Amygdala (tissue), 56 donors: ENCODE results near the gene LRP6.
"Not testable (repeated sequence)": the region's sequence is repeated elsewhere in the genome, so short reads cannot be mapped to it uniquely, and the experiment has no call there.

Source experiments
- DNase-seq, 56 donors: peaks; one replicate each; lab custom pipeline; 2025; lab: John Stamatoyannopoulos, UW

LRP6 gene

DNA sequence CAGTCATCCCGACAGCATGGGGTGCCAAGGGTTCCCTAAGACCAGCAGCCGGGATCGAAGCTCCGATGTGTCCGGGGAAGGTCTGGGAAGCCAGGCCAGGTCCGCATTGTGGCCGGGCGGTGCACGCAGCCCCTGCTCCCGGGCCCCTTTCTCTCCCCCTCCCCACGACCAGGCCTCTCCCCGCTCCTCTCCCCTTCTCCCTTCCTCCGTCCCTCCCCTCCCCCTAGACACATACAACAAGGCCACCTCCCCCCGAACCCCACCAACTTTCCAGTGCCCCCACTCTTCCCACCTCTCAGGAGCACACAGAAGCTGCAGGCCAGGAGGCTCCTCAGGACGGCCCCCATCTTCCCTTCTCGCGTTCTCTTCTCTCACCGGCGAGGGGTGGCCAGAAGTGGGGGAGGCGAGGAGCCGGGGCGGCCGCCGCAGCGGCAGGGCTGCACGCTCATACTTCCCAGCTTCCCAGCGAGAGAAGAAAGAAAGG, 413 bp downstream of the LRP6 start:
- peak in 21 of 56 donors; percentile 16 to 86 (median 49) for DNase-seq

DNA sequence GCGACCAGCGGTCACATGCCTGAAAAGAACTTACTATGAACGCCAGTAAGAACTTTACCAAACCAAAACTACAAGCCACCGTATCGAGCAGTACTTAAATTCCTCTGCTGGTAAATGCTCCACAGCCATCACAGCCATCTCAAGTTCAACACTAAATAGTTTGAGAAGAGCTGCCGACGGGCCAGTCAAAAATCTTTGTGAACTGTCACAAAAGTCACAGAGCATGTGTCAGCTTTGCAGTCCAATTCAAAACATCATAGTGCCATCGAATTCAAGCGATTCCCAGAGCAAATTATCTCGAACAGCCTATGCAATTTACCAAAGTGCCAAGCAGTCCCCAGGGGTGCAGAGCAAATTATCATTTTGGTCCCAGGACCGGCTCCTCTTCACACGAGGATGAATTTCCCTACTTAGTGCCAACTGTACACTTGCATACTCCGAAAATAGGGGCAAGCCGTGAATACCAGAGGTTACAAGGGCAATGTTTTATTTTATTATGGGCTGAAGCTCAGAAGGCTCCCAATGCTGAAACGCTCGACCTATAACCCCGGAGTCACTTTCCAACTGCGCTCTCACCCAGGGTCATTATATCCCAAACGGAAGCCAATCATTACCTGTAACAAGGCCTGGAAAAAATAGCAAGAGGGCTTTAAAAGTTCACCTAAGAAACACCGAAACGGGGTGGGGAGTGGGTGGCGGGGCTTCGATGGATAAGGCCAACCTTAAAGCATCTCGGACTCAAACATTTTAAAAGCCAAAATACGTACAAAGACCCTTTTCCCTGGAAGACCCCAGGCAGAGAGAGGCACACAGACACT, 1.1 kb downstream of the LRP6 start:
- DNase-seq: peak in 20 of 56 donors; percentile 1 to 74 (median 26)

- DNase-seq: no peak
These were observed 1.8 kb downstream of the LRP6 start for GRCh38 chr12:12265035-12265434.

DNA sequence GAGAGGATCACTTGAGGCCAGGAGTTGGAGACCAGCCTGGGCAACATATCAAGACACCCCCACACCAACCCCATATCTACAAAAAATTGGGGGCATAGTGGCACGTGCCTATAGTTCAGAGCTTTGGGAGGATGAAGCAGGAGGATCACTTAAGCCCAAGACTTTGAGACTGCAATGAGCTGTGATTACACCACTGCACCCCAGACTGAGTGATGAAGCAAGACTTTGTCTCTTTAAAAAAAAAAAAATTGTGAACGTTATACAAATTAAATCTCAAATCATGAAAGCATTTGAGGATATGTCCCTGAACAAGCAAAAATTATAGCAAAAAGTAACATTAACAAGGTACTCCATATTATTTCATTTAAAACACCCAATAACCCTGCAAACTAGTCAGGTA, 2.9 kb downstream of the LRP6 start:
- no peak for DNase-seq

GRCh38 chr12:12256291-12256757, 10.5 kb downstream of the LRP6 start:
- DNase-seq: not testable (repeated sequence)

DNA sequence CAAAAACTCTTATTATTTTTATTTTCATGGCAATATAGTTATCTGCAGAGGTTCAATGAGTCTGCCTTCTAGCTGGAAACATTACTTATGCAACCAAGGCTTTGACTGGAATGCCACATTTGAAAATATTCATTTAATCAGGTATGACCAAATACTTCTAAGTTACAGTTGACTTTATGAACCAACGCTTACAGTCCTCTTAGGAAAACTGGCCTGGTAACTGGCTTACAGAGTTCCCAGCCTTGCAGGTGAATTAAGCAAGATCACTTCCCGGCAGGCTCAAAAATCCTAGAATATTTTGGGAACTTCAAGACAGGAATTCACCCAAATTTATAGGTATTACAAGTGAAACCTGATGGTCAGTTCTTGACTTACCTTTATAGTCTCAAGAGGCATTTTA, 12.3 kb downstream of the LRP6 start:
- no peak for DNase-seq

DNA sequence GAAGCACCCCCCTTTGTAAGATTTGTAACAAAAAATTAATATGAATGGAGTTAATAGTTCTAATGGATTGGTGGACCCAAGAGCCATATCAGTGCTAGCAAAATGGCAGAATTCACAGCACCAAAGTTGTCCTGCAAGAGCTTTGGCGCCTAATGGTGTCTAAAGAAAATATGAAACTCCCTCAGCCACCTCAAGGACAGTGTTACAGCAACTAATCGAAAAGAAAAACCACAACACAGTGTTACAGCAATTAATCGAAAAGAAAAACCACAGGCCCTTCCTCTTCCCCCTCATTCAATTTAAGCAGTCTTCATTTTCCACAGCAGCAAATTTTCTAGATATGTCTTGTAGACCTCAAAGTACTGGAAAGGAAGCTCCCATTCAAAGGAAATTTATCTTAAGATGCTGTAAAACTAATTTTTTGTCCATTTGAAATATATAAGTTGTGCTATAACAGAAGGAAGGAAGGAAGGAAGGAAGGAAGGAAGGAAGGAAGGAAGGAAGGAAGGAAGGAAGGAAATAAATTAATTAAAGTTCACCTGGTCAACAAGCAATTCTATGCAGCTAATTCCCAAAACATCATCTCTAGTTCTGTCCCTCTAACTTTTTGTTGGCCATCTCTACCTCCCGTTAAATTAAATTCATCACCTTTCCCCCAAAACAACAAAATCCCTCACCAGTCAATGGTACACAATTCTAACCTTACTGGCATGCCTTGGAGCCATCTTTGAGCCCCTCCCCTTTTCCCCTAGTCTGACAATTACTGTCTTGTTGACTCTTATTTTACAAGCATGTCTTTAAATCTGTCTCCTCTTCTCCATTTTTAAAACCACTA, 17.4 kb downstream of the LRP6 start:
- DNase-seq: no peak

- no peak for DNase-seq
These were observed 19.3 kb downstream of the LRP6 start for GRCh38 chr12:12247584-12247983.

DNA sequence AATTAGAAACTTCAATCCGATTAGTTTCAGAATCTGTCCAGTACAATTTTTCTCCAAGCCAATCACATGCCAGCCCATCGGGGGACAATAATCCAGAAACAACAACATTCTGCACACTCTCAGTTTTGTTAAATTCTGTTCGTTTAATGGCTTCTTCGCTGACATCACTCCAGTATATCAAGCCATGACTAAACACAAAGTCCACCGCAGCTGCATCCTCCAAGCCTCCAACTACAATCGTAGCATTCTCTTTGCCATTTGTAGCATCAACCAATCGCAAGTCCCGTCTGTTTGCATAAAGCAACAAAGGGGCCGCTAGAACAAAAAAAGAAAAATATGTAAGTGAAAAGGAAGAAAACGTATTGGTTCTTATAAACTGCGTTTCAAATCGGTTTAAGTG, 22.5 kb downstream of the LRP6 start:
- peak in 38 of 56 donors; percentile 4 to 84 (median 42) for DNase-seq

GRCh38 chr12:12240662-12241340, 26.0 kb downstream of the LRP6 start:
- DNase-seq: peak in 17 of 56 donors; percentile 4 to 85 (median 33)

DNA sequence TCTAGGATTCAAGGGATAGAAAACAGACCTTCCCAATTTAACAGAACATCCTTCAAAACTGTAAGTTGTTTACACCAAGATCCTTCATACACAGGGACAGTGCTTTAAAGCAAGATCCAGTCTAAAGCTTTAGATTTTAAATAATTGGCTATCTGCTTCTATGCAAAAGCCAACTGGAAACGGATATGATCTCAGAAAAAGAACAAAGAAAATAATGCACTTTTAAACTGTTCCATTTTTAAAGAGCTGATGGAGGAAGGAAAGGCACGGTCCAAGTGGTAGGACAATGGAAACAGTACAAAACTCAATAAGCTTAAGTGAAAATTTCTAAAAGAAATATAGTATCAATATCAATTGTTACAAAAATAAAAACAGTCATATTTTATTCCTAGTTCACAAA, 27.7 kb downstream of the LRP6 start:
- no peak for DNase-seq

GRCh38 chr12:12238605-12239004, 28.2 kb downstream of the LRP6 start:
- no peak for DNase-seq

DNA sequence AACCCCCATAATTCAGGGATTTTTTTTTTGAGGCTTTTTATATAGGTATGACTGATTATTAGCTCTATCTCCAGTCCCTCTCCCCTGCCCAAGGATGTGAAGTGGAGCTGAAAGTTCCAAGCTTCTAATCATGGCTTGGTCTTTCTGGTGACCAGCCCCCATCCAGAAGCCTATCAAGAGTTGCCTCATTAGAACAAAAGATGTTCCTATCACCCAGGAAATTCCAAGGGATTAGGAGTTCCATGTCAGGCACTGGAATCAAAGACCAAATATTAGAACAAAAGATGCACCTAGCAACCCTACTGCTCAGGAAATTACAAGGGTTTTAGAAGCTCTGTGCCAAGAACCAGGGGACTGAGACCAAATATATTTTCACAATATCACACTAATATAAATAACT, 29.9 kb downstream of the LRP6 start:
- DNase-seq: no peak

DNA sequence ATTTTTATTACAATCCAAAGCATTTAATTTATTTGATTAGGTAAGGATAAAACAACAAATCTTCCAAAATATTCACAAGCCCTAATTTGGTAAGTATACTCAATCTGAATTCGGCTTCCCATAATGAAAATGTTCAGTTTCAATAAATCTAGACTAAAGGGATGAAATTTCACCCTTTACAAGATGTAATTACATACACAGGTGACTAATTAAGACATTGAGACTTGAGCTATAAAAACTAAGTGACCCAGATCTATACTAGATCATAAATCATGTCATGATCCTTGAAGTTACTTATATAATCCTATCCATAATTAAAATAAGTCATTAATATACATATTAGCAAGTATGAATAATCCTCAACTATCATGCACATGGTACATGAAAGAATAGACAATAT, 36.6 kb downstream of the LRP6 start:
- DNase-seq: no peak

DNA sequence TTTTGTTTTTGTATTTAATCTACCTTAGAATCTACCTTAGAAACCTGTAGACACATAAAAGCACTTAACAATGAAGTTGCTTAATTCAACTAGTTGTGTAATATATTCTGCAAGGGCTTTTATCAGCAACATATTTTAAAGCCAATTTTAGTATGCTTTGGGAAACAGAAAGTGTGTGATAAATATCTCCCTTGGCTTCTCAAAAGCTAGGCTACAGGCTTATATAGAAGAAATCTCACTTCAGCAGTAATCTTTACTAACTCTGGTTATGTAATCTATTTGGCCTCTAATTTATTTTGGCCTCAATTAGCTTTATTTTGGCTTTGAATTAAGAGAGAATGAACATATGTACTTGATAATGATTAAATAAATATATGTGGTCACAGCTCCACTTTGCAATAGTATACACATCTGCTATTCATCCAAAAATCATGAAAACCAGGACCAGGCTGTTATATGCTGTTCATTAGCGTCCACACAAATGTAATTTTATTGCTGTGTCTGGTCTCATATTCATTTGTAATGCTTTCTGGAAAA, 37.2 kb downstream of the LRP6 start:
- no peak for DNase-seq

GRCh38 chr12:12228402-12228801, 38.4 kb downstream of the LRP6 start:
- DNase-seq: no peak

DNA sequence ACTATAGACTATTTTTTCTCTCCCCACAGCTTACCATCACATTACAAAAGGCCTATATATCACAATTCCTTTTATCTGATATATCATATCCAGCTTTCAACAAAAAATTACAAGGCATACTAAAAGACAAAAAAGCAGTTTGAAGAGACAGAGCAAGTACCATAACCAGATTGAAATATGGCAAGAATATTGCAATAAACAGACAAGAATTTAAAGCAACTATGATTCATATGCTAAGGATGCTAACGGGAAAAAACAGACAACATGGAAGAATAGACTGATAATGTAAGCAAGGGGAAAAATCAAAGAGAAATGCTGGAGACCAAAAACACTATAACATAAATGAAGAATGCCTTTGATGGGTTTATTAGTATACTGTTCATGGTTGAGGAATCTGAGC, 40.7 kb downstream of the LRP6 start:
- DNase-seq: no peak

- DNase-seq: no peak
These were observed 42.5 kb downstream of the LRP6 start for GRCh38 chr12:12224240-12224940.

- DNase-seq: no peak
These were observed 45.3 kb downstream of the LRP6 start for GRCh38 chr12:12221560-12221959.

DNA sequence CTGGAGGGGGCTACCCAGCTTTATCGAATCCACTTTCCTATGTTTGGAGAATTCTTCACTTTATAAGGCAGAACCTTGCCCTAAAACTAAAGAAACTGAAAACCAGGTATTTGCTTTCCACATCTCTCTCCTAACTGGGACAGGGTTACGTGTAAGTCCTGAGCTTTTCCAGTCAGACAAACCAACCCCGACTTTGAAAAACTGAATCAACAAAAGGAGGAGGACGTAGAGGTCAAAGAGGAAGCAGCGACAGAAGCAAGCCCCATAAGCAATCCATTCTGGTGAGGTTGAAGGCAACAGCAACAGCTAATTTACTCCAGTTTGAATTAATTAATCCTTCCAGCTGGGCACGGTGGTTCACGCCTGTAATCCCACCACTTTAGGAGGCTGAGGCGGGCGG, 47.2 kb downstream of the LRP6 start:
- DNase-seq: no peak
